BJ (cell line): ENCODE data around the gene TUBA8. TPM values are rescaled to one million over a fixed set of nuclear protein-coding genes. Genes with fewer than 3 reads are reported as not detected.
"Not testable (repeated sequence)": the region's sequence is repeated elsewhere in the genome, so short reads cannot be mapped to it uniquely, and the experiment has no call there.

ENCODE experiments used
- CTCF ChIA-PET: fragments of 350-600 bp; formaldehyde crosslinking; extraction: SDS; loops from one replicate; lab custom pipeline; 2021; ENCODE audit warnings: antibody characterized with exemption, inconsistent platforms; lab: Yijun Ruan, JAX
- POLR2A ChIA-PET: fragments of 300-600 bp; sonication (Branson Sonifier 250); formaldehyde crosslinking; extraction: SDS; loops from one replicate; lab custom pipeline; 2021; ENCODE audit warnings: antibody characterized with exemption; lab: Charles Lee
- DNase-seq: peaks from one replicate; pipeline ENCODE4 v3.0.0-alpha.2; 2011; ENCODE audit warnings: low read depth
- H3K27me3 ChIP-seq: 2 replicates; pipeline ENCODE4 v1.6.0; 2011; ENCODE audit warnings: low read length; ENCODE audit not compliant: control insufficient read depth, insufficient read depth
- H3K36me3 ChIP-seq: 2 replicates; pipeline ENCODE4 v1.5.1; 2011; ENCODE audit warnings: low read length; ENCODE audit not compliant: control insufficient read depth, insufficient read depth
- H3K4me3 ChIP-seq: 2 replicates; pipeline ENCODE4 v1.5.1; 2011; ENCODE audit warnings: low read depth, mild to moderate bottlenecking, control low read depth, low read length
- polyA plus RNA-seq: library from polyadenylated mRNA; depleted of rRNA; stranded (reverse); fragments of >200 nt; gene quantifications from 2 replicates; pipeline ENCODE4 v1.2.3, GENCODE V29; 2011; rRNA removed
- small RNA-seq: library from RNA; depleted of rRNA; stranded (forward); fragments of <200 nt; gene quantifications from one replicate; pipeline ENCODE3, GENCODE V24; 2012; ENCODE audit warnings: low replicate concordance, low read depth; ENCODE audit not compliant: insufficient read length

The TUBA8 gene
- polyA plus RNA-seq, 1 experiment = 1.3 TPM

GRCh38 chr22:18172776-18173175 lies 62.2 kb downstream of the TUBA8 start:
- DNase-seq, CTCF ChIA-PET, H3K27me3 ChIP-seq, H3K36me3 ChIP-seq, POLR2A ChIA-PET, H3K4me3 ChIP-seq: not testable (repeated sequence)

GRCh38 chr22:18173441-18173840 lies 62.8 kb downstream of the TUBA8 start:
- H3K4me3 ChIP-seq, DNase-seq, POLR2A ChIA-PET, H3K27me3 ChIP-seq, H3K36me3 ChIP-seq, CTCF ChIA-PET: not testable (repeated sequence)

Small RNA genes lying within 50 kb of the gene (small RNA-seq; reads per million reads assigned to genes)
- gene AC016027.5 = not detected

Other genes starting within 250 kb of the TUBA8 start
- gene MICAL3, start 86.2 kb upstream of the TUBA8 start, polyA plus RNA-seq = 13.4 and 16.4 TPM in 2 replicates
- 21.1 and 30.6 TPM in 2 replicates for gene PEX26, start 32.8 kb upstream of the TUBA8 start, polyA plus RNA-seq
- gene USP18, start 39.4 kb downstream of the TUBA8 start, polyA plus RNA-seq = 4.4 and 5.9 TPM in 2 replicates